GM21515 (cell line): ENCODE results near the gene HSF2BP.
"Not testable (repeated sequence)": the region's sequence is repeated elsewhere in the genome, so short reads cannot be mapped to it uniquely, and the experiment has no call there.

ENCODE experiments used
- ATAC-seq: cut with Tn5 transposase; IDR thresholded peaks from one replicate; pipeline ENCODE4 v1.9.1; 2021; ENCODE audit not compliant: unreplicated experiment

Gene HSF2BP

DNA sequence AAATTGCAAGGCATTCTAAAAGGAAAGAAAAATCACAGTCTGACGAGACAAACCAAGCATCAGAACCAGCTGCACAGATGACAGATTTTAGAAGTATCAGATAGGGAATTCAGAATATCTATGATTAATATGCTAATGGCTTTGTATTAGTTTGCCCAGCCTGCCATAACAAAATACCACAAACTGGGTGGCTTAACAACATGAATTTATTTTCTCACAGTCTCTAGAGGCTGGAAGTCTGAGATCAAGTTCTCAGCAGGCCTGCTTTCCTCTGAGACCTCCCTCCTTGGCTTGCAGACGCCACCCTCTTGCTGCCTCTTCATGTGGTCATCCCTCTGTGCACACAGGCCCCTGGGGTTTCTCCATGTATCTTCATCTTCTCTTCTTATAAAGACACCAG, 118.7 kb downstream of the HSF2BP start:
- not testable (repeated sequence) for ATAC-seq

DNA sequence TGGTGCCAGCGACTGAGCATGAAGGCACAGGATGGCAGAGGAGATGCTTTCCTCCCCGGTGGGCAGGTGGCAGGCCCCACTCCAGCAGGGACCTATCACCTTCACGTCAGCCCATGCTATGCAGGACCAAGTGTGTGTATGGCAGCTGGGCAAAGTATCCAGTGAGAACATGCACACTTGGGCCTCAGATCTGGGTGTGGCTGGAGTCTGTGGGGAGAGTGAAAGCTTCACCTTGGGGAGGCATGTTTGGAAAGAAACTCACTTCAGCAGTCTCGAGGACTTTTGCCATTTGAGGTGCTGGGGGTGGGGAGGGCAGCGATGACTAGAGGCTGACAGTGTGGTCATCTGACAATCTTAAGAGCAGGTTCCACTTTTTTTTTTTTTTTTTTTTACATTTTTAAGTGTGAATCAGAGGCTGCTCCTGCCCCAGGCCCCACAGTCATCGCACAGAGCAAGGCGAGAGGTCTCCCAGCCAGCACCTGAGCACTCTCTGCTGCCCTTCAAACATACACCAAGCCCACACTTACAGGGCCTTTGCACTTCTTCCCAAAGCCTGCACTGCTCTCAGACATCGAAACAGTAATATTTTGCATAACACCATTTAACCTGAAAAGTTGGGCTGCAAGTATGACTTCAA, 136.7 kb downstream of the HSF2BP start:
- not testable (repeated sequence) for ATAC-seq

DNA sequence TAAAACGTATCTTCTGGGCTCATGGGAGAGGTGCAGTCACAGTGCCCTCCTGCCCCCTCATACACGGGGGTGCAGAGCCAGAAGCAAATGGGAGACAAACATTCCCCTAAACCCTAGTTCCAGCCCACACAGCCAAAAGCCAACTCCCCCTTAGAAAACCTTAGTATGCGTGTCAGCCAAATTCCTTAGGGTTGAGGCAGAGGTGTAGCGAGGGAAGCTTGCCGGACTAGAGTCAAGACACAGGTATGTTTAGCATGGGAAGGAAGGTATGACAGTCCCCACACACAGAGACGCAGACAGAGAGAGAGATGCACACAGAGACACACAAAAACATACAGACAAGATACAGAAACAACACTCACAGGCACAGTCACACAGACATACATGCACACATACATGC, 141.6 kb downstream of the HSF2BP start:
- not testable (repeated sequence) for ATAC-seq

DNA sequence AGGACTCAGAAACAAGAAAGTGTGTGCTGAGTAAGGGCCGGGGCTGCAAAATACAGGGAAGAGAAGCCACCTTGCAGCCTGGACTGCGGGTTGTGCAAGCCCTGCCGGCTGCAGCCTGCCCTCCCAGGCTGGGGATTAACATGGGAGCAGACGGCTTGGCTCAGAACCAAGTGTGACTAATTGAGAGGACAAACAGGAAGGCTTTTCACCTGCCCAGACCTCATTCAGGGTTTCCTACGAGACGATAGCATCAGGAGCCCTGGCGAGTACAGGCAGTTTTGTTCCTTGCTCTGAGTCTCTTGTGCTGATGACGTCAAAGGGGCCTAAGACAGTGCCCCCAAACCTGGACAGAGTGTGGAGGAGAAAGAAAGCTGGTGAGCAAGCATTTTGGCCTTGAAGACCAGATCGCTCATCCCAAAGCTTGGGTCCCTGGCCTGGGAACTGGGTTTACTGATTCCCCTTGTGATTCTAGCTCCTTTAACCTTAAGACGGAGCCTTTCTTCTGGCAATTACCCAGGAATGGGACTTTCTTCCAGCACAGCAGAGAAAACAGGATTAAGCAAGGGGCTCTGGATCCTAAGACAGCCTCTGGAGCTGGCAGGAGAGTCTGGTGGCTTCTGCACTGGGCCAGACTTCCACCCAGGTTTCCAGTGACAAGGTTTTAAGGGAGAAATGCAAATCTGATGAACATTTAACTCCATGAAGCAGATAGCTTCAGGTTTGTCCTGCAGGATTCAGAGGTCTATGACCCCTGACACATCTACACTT, 142.2 kb downstream of the HSF2BP start:
- not testable (repeated sequence) for ATAC-seq

DNA sequence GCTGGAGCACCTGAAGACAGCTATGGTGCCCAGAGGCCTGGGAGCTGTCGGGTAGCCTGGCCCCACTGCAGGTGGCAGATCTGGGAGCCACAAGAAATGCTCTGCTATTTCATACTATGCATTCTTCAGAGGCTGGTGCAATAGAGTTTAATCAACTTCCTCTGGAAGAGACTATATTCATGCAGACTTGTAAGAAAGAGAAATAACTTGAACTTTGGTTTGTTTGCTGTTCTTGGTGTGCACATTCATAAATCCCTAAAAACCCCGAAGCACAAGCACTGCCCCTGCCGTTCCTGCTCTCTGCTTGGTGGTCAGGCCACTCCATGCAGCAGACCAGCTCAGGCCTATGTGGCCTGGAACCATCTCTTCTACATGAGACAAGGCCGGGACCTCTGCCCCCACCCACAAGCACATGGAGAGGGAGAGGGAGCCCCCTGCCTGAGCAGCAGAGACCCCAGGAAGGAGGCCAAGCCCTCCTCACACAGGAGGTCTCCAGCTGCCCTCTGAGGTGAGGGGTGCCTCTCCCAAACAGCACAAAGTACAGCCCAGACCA, 142.9 kb downstream of the HSF2BP start:
- ATAC-seq = not testable (repeated sequence)

DNA sequence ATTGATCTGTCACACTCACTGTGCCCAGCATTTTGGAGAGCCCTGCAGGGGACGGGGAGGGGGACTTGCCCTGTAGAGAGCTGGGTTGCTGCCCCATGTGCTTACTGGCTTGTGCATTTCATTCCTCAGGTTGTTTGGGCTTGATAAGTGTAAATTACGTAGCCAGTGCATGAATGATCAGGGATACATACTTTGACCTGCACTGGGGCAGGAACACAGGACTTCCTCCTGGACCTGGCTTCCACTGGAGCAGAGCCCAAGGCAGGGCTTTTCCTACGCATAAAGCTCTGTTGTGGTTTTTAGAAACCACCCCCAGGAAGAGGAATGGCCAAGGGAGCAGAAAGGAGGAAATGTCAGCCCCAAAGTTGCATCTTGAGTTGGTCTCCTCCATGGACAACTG, 144.5 kb downstream of the HSF2BP start:
- not testable (repeated sequence) for ATAC-seq

DNA sequence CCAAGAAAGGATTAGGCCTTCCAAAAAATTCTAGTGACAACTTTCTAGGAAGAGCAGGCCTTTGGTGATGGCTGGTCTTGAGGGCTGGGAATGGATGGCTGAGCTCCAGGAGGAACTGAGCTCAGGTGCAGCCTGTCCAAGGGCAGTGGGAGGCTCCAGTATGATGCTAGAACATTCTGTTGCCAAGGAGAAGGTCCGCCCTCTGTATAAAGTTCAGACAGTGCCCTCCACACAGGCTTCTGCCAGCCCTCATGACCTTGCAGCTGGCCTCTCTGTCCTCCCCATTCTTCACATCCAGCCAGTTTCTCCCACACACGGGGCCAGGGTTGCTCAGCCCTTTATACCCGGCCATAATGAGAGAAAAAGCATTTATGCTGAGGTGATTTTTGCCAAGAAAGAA, 146.3 kb downstream of the HSF2BP start:
- not testable (repeated sequence) for ATAC-seq

DNA sequence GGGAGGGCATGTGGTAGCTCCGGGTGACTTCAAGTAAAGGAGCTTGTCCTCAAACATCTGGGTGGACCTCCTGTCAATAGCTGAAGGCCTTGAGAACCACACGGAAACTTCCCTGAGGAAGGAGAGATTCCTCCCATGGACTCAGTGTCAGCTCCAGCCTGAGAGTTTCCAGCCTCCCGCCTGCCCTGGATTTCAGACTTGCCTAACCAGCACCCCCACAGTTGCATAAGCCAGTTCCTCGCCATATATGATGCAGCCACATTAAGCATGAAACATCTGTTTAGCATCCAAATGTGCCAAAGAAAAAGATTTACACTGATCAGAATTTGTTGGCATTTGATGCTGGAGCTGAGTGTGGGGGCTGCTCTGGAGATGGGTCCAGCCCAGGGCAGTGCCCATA, 148.1 kb downstream of the HSF2BP start:
- not testable (repeated sequence) for ATAC-seq

DNA sequence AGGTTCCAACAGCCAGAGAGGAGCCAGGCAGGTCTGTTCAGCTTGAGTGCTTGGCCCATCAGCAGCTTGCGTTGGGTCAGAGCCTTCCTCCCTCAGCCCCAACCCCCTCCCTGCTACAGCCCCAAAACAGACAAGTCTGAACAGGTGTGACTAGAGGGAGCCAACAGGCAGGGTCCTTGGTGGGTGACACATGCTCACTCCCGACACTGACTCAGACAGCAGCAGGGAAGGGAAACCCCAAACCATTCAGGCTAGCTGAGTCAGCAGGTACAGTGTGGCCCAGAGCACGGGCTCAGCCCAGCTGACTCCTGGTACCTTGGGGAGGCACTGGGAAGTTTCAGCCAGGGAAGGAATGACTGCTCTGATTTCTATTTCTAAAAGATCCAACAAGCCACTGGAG, 148.6 kb downstream of the HSF2BP start:
- not testable (repeated sequence) for ATAC-seq

DNA sequence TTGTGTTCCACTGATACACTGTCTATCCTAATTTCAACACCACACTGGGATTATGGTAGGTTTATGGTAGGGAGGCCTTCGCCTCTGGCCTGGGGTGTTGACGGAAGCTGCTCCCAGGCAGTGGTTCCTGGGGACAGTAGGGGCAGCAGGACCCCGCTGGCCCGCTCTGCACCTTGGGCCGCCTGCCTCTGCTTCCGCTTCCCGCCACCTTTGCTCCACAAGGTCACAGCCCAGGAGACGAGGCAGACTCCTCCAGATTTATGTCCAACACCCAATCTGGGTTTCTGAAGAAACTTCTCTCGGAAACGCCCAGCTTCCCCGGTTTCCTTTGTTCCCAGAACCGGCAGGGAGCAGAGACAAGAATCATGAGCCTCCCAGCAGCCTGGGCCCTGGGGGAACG, 155.4 kb downstream of the HSF2BP start:
- not testable (repeated sequence) for ATAC-seq

DNA sequence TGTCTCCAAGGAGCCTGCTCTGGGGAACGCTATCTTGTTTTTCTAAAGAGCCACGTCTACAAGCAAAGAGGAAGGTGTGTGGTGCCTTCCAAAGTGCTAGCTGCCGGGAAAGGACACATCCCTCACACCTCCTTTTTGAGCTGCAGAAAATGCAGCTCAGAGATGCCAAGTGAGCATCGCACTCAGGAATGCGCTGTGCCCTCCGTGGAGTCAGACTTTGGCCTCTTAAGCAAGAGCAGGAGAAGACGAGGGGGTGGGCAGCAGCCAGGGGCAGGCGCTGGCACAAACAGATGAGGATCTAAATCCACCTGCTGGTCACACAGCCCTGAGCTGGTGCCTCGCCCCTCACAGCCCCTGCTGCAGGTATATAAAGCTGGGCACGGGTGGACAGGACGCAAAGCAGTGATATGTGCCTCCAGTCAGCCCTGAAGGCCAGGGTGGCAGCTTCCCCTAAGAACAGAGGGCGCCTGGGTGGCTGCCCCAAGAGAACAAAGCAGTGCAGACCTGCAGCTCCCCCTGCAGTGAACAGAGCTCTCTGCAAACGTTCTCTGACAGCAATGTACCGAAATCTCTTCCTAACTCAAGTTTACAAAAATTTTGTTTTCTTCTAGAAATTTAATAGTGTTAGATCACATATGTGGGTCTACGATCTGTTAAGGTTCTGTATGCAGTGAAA, 156.1 kb downstream of the HSF2BP start:
- not testable (repeated sequence) for ATAC-seq

DNA sequence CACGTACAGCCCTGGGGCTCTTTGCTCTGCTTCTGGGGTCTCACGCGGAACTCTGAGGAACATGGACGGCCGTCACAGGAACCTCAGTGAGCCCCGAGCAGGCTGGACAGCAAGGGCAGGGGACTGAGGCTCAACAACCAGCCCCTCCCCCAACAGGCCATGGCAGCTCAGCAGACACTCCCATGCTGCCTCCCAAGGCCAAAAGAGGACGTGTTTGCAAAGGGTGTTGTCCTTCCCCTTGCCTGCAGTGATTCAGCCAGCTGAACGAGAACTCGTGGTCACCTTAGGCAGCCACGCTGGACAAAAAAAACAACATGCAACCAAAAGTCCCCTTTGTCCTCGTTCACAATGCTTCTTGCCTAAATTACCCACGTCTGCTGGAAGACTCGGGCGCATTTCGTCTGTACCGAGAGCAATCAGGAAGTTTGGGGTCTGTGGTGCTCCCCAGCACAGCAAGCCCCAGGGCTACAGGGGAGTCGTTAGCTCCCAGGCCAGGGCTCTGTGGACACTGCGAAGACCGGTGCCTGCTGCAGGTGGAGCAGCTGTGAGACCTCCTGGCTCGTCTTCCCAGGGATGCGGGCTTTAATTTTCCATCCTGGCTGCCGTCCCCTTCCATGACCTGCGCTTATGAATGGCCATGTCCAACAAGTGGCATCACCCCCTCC, 156.7 kb downstream of the HSF2BP start:
- ATAC-seq = not testable (repeated sequence)

DNA sequence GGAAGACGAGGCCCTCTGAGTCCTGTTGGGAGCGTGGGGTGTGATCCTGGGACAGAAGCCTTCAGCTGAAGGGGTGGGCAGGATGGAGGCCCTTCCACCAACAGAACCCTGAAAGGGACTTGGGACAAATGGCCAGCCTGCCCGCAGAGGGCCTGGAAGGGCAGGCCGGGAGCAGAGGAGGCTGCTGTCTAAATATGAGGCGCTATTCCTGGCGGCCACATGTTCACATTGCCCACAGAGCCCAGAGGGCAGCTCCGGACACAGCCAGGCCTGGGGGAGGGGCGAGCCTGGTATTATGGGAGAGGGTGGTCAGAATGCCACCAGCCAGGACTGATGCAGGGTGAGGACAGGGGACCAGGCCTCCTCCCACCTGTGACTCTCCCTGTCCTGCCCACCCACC, 160.4 kb downstream of the HSF2BP start:
- ATAC-seq = not testable (repeated sequence)

DNA sequence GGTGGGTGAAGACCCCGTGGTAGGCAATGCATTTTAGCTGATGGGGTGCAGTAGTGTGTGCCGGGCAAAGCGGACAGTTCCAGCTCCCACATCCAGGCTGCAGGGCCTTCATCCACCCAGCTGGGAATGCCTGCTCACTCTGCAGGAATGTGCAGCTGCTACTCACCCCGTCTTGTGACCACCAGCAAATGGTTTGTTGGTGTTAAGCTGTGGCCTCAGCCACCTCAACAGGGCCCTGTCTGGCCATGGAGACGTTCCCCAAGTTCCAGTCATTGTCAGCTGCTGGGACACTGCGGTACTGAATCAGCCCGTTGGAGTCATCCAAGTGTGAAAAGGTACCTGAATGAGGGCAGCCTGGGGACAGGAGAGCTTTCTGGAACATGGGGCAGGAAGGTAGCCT, 161.2 kb downstream of the HSF2BP start:
- ATAC-seq = not testable (repeated sequence)

DNA sequence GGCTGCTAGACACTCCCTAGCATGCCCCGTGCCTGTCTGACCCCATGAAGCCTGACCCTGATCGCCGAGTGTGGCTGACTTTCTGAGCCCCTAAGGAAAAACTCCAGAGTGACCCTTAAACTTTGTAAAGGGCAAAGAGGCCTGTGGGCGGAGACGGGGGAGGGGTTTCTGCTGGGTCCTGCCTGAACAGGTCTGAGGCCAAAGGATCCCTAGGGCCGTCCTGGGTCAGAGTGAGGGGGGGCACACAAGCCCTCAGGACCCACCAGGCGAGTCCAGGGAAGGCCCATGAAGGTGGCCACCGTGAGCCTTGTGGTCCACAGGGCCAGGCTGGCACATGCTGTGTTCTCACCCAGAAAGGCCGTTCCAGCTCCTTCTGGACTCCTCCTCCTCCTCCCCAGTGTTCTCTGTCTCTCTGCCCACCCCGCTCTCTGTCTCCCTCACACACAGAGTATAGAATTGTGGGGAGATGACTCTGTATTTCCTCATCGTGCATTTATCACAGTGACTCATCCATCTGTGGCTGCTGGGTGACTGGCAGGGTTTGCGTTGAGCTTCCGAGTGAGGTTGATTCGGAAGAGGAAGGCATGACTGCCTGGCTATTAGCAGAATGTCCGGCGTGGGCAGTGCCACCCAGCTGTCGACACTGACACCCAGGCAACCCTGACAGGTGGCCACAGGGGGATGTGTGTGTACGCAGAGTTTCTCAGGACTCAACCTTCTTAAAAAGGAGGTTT, 164.8 kb downstream of the HSF2BP start:
- ATAC-seq = not testable (repeated sequence)

DNA sequence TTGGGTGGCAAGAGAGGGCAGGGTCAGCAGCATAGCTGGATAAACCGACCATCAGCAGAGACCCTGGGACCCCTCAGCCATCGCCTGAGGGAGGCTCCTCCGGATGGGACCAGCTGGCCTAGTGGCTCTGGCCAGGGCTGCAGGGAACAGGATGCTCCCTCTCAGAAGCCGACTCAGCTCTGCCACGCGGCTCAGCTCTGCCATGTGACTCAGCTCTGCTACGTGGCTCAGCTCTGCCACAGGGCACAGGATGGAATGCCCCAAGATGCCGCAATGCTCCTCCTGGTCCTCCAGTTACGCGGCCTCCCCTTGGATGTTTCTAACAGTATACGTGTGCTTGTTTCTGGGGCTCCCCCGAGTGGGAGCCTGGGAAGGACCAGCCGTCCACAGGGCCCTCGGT, 165.8 kb downstream of the HSF2BP start:
- ATAC-seq = not testable (repeated sequence)

DNA sequence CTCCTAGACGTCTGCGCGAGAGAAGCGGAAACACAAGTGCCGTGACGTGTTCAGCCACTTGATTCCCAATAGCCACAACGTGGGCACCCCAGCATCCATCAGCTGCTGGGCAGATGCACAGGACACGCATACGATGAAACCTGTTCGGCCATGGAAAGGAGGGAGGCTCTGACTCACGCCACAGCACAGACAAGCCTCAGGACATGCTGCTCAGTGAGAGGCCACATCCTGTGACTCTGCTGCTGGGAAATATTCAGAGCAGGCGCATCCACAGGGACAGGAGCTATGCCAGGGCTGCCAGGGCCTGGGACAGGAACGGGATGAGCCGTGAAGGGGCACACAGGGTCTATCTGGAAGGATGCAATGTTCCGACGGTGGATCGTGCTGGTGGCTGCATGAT, 171.1 kb downstream of the HSF2BP start:
- ATAC-seq = not testable (repeated sequence)

DNA sequence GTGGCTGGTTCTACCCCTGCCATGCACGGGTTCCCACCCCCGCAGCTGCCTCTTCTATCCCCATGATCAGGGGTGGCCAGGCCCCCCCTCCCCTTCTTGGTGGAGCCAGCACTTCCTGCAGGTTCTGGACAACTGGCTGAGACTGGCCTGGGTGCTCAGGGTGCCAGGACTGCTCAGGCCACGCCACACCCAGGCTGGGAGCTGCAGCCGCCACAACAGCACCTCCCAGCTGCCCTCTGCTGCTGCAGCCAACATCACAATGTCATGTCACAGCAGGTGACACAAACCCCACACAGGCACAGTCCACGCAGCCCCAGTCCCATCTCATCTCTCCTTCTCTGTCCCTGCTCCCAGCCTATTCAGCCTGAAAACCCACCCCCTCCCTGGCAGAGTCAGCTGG, 173.2 kb downstream of the HSF2BP start:
- not testable (repeated sequence) for ATAC-seq

DNA sequence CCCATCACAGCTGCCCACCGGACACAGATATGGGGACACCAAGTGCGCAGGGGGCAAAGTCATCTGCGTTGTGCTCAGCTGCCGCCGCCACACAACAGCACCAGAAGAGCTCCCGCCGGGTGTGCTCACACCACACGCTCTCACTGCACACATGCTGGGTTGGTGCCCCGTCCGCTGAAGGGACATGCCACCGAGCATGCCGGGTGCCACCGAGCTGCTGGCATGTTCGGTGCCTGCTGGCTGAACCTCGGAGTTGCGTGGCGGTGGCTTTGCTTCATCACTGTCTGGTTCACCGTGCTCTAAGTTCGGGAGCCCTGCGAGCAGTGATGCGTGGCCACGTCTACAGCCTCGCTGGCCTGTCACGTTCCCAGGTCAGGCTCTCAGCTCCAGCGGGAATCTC, 174.3 kb downstream of the HSF2BP start:
- ATAC-seq = not testable (repeated sequence)

DNA sequence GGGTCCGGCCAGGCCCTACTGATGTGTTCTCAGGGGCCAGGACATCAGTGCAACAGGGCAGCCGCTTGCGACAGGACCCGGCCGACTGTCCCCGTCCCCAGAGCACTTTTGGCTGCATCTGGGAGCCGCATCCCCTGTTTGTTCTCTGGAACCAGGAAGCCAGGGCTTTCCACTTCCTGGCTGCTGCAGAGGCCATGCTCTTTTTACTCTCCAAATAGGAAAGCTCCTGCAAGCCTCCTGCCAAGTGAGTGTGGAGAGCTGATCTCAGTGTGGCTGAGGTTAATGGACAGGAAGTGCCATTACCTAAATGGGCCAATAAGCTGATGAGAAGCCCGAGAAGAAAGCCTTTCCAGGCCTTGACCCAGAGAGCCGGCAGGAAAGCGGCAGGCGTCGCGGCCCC, 180.1 kb downstream of the HSF2BP start:
- not testable (repeated sequence) for ATAC-seq
